ENCODE measurements around the gene CAPN2.

DNA sequence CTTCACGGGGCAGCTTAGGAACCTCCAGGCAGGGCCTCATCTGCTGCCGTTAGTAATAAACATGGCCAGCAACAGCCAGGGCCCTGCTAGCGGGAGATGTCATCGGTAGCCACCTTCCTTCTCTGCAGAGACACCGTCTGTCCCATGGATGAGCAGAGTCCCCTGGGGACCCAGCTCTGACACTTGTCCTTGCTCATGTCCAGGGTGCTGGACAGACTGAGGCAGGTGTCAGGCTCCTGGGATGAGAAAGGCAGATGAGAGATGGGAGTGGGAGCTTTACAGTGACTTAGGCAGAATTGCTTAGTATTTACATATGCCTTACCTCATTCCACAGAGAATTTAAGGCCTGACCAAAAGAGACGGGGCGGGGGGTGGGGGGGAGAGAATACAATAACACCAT, 25.0 kb downstream of the CAPN2 start:
- TF ChIP-seq, protein P1, sequence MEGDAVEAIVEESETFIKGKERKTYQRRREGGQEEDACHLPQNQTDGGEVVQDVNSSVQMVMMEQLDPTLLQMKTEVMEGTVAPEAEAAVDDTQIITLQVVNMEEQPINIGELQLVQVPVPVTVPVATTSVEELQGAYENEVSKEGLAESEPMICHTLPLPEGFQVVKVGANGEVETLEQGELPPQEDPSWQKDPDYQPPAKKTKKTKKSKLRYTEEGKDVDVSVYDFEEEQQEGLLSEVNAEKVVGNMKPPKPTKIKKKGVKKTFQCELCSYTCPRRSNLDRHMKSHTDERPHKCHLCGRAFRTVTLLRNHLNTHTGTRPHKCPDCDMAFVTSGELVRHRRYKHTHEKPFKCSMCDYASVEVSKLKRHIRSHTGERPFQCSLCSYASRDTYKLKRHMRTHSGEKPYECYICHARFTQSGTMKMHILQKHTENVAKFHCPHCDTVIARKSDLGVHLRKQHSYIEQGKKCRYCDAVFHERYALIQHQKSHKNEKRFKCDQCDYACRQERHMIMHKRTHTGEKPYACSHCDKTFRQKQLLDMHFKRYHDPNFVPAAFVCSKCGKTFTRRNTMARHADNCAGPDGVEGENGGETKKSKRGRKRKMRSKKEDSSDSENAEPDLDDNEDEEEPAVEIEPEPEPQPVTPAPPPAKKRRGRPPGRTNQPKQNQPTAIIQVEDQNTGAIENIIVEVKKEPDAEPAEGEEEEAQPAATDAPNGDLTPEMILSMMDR (IDR thresholded peaks at IDR 0.05), result no peak
- no peak for TF ChIP-seq EP300 (IDR thresholded peaks at IDR 0.05)
